Activated naive CD4-positive, alpha-beta T cell treated with Interleukin-2 at 50 U/mL for 16 hours (primary cell): ENCODE results near the gene AP3M1.
A peak's percentile ranks its signal among the peaks of the same experiment; 100 is the strongest.
"Not testable (repeated sequence)": the region's sequence is repeated elsewhere in the genome, so short reads cannot be mapped to it uniquely, and the experiment has no call there.

Source experiments
- DNase-seq: peaks from one replicate; pipeline ENCODE4 v3.0.0-alpha.2; 2020

Gene AP3M1

DNA sequence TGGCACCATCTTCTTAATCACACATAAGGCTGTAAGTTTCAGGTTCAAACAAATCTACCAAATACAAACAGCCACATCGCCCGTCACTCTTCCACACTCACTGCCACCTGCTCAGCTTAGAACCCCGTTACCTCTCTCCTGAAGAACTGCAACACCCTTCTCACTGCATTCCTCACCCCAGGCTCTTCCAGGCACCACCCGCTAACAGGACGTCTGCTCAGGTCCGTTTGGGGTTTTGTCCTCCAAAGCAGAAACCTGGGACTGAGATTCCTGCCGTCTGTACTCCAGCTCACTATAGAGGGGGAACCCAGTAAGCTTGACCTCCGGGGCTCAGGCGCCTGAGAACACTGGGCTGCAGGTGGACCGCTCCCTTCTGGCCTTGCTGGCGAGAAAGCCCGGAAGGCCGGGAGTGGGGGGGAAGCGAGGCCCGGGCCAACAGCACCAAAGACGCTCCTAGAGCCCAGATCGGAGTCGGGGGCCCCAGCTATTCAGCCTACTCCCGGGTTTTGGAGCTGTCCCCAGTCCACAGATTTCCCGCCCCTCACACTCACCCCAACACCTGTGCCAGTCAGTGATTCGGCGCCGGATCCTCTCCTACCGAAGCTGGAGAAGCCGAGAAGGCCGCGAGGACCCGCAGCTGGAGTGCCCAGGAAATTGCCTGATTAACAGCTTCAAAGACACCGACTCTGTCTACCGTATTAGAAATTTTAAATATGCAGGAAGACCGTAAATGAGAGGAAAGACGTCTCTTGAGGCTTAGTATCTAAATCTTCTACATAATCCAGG is at the start of gene AP3M1:
Gene AP3M1 (minus strand): TSS at position 625 of the 786 bp plus-strand sequence. CDS start 12,449 bp downstream, outside the sequence.
- peak; percentile 82 for DNase-seq

- no peak for DNase-seq
These were observed 48.7 kb upstream of the AP3M1 start for GRCh38 chr10:74199315-74199714.

GRCh38 chr10:74194999-74195398 is 44.4 kb upstream of the AP3M1 start:
- no peak for DNase-seq

DNA sequence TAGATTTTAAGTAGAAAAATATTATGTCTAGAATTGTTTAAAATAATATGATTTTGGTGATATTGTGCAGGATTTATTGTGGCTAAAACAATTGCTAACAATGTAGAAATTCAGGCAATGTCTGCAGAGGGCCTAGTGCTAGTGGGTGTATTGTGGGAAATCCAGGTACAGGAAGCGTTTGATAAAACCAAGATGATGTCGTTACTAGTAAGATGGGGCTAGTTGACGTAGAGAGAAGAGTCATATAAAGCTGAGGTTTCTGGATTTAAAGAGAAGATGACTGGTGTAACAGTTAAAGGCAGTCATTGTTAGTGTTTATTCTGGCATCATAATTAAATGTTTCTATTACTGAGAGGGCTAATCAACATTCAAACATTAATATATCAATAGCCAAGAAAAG is 43.9 kb upstream of the AP3M1 start:
- DNase-seq = no peak

GRCh38 chr10:74190494-74190893 is 39.9 kb upstream of the AP3M1 start:
- DNase-seq = no peak

DNA sequence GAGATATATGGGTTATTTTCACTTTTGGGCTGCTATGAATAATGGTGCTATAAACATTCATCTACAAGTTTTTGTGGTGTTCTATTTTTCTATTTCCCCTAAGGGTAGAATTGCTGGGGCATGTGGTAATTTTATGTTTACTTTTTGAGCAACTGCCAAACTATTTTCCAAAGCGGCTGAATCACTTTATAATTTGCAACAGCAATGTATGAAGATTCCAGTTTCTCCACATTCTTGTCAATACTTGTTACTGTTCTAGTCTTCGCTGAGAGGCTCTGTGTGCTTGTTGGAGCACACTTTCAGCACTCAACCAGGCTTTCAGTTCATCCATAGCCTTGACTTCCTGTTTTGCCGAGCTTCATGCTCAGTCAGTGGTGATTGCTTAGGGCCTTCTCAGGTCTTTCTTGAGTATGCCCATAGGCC is 39.4 kb upstream of the AP3M1 start:
- no peak for DNase-seq

- DNase-seq = not testable (repeated sequence)
These were observed 38.0 kb upstream of the AP3M1 start for GRCh38 chr10:74188617-74189016.

GRCh38 chr10:74187237-74187636 is 36.6 kb upstream of the AP3M1 start:
- no peak for DNase-seq

GRCh38 chr10:74186678-74187077 is 36.0 kb upstream of the AP3M1 start:
- DNase-seq = no peak

GRCh38 chr10:74179111-74179710 is 28.6 kb upstream of the AP3M1 start:
- DNase-seq = no peak

GRCh38 chr10:74178042-74178791 is 27.6 kb upstream of the AP3M1 start:
- no peak for DNase-seq

GRCh38 chr10:74177140-74177677 is 26.6 kb upstream of the AP3M1 start:
- DNase-seq = peak; percentile 63

GRCh38 chr10:74176380-74177139 is 25.9 kb upstream of the AP3M1 start:
- DNase-seq = peak; percentile 98

- DNase-seq = no peak
These were observed 25.1 kb upstream of the AP3M1 start for GRCh38 chr10:74175510-74176379.

GRCh38 chr10:74174521-74174920 is 23.9 kb upstream of the AP3M1 start:
- DNase-seq = no peak

- no peak for DNase-seq
These were observed 21.0 kb upstream of the AP3M1 start for GRCh38 chr10:74171625-74172024.

GRCh38 chr10:74167443-74167842 is 16.8 kb upstream of the AP3M1 start:
- DNase-seq = no peak

DNA sequence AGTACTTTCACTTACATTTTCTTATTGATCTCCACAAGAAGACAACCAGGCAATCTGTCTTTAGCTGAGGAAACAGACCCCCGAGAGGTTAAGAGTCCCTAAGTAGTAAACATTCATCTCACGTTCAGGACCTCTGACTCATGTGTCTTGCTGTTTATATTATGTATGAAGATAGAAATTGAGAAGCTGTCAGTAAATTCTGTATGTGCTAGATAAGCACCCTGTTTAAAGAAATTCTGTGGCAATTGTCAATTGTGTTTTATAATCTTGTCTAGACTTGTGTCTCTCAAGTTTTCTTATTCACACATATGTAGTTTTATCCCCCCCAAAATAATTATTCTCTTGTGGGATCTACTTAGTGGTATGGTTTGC is 14.9 kb upstream of the AP3M1 start:
- DNase-seq = no peak

DNA sequence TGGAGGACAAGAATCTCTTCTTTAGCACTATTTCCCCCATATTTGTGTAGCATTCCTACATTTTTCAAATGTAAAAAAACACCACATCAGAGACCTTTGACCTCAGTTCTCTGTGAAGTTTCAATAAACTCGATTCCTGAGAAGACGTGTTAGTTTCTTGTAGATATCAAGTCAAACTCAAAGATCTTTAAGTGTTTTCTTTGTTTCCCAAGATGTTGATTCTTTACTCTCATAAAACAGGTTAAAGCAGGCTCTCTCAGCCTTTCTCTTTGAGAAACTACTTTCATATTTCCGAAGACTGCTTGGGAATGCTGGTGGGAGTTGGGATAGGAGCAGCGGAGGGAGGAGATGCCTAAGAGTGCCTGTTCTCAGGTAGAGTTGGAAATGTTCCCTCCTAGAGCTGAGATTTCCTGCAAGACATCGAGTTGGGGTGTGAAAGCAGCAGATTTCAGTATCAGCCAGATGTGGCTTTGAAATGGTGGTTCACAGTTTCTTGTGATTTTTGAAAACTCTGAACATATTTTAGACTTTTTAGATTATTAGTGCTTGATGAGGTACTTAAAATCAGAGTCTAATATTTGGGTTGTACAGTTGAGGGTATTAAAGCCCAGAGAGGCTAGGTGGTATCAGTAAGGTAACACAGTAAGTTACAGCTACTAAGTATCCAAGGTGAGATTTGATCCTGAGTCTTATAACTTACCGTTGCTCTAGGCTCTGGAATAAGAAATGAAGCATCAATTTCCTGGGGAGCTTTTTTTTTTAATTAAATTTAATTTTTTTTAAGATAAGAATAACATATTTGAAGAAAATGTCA is 14.3 kb upstream of the AP3M1 start:
- DNase-seq = no peak

DNA sequence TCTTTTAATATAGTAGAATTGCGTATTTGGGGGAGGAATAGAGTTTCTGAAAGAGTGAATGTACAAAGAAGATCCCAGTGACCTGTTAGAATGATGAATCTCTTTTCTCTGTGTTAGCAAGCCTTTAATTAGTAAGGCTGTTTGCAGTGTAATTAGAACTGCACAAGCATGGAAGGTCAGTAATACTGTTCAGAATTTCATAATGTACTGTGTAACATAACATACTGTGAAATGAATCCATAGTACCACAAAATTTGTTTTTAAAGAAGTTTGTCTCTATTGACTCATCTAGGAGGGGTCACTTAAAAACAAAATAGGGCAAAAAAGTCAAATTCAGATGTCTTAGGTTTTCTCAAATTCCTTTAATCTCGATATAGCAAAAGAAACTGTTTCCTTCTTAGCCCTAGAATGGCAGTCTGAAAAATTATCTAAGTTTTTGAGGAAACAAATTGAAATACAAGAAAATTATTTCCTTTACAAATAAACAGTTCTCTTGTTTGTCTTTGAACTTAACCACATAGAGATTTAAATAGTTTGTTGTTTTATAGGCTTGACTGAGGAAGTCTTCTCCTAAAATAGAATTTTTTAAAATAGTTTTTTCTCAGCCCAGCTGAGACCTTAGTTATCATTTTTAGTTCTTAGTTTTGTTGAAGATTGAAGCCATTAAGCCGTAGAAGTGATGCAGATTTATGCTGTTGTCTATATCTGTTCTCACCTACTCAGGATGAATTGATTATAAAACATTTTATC is 12.9 kb upstream of the AP3M1 start:
- DNase-seq = no peak
